ENCODE measurements around the gene KIR2DL4. TPM values are rescaled to one million over a fixed set of nuclear protein-coding genes. Genes with fewer than 3 reads are reported as not detected.
"Not testable (repeated sequence)": the region's sequence is repeated elsewhere in the genome, so short reads cannot be mapped to it uniquely, and the experiment has no call there.

Gene KIR2DL4
- total RNA-seq, 6 donors from 2014 or later, result 0.20 to 1.3 (median 0.46) TPM; not detected in 1

DNA sequence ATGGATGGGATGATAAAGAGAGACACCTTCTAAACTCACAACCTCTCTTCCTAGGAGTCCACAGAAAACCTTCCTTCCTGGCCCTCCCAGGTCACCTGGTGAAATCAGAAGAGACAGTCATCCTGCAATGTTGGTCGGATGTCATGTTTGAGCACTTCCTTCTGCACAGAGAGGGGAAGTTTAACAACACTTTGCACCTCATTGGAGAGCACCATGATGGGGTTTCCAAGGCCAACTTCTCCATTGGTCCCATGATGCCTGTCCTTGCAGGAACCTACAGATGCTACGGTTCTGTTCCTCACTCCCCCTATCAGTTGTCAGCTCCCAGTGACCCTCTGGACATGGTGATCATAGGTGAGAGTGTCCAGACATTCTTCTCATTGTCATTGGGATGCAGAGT is 34.1 kb downstream of the KIR2DL4 start:
- not testable (repeated sequence) for H3K4me3 ChIP-seq; DNase-seq; H3K27me3 ChIP-seq; H3K9me3 ChIP-seq; ATAC-seq (ENCODE audit: low FRiP score in 2 of 2); H3K27ac ChIP-seq; H3K36me3 ChIP-seq; H3K4me1 ChIP-seq
- WGBS, 2 donors, result 45 to 46% methylated on average over 2 of the region's 2 CpGs

DNA sequence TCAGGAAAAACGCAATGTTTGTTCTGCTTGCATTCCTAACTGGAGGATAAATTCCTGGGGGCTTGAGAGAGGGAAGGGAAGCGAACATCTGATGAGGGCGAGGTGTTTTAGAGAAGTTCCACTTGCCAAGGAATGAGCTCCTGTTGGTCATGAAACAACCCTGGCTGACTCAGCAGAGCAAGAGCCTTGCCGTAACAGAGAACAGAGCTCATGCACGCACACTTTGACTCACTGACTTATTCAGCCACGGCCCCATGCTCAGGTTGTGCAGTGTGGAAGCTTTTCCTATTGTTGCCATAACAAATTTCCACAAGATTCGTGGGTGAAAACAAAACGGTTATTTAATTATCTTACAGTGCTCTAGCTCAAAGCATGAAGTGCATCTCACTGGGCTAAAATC is 39.8 kb downstream of the KIR2DL4 start:
- not testable (repeated sequence) for H3K27ac ChIP-seq; H3K27me3 ChIP-seq; H3K4me3 ChIP-seq; DNase-seq; H3K4me1 ChIP-seq; H3K36me3 ChIP-seq; ATAC-seq (ENCODE audit: low FRiP score in 2 of 2); H3K9me3 ChIP-seq
- 71 to 72% methylated on average over 8 of the region's 8 CpGs for WGBS, 2 donors

DNA sequence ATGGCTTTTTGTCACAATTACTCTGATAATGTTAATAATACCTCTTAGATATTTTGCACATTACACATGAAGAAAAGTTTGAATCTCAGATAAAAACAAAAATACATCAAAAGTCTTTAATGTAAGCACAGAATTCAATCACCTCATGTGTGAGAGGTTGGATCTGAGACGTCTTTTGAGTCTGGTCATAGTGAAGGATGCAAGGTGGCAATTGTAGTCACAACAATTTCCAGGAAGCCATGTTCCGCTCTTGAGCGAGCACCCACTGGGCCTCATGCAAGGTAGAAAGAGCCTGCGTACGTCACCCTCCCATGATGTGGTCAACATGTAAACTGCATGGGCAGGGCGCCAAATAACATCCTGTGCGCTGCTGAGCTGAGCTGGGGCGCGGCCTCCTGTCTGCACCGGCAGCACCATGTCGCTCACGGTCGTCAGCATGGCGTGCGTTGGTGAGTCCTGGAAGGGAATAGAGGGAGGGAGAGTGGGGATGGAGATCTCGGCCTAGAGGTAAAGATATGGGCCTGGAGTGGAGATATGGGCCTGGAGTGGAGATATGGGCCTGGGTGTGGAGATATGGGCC is 46.7 kb downstream of the KIR2DL4 start, which contains the start of gene KIR3DL2:
Gene KIR3DL2 (plus strand): TSS at position 383 of the 580 bp plus-strand sequence. CDS start 33 bp downstream, at position 416.
- DNase-seq, result peak in 1 of 2 donors; percentile 36
- not testable (repeated sequence) for H3K9me3 ChIP-seq; H3K36me3 ChIP-seq; H3K27me3 ChIP-seq; H3K4me1 ChIP-seq; H3K4me3 ChIP-seq; H3K27ac ChIP-seq; ATAC-seq (ENCODE audit: low FRiP score in 2 of 2)
- 83 to 91% methylated on average over 16 of the region's 16 CpGs for WGBS, 2 donors

DNA sequence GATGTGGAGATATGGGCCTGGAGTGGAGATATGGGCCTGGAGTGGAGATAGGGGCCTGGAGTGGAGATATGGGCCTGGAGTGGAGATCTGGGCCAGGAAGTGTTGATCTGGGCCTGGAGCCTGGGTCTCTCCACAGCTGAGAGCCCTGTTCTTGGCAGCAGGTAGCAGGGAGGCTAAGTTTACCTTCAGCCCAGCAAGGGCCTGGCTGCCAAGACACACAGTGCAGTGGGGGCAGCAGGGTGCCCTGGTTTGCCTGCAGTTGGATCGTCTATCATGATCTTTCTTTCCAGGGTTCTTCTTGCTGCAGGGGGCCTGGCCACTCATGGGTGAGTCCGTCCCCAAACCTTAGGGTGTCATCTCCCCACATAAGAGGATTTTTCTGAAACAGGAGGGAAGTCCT is 47.5 kb downstream of the KIR2DL4 start:
- no peaks in the 10 kb centered on the region for H3K4me1 ChIP-seq
- no peak overlapping the region for H3K4me3 ChIP-seq
- no peaks in the 10 kb centered on the region for H3K27me3 ChIP-seq
- H3K9me3 ChIP-seq, result no peaks in the 10 kb centered on the region
- TF ChIP-seq POLR2A (IDR thresholded peaks at IDR 0.05) (no peak), EP300 (IDR thresholded peaks at IDR 0.05) (no peak), POLR2AphosphoS5 (IDR thresholded peaks at IDR 0.05) (no peak)
- TF ChIP-seq, protein P1, sequence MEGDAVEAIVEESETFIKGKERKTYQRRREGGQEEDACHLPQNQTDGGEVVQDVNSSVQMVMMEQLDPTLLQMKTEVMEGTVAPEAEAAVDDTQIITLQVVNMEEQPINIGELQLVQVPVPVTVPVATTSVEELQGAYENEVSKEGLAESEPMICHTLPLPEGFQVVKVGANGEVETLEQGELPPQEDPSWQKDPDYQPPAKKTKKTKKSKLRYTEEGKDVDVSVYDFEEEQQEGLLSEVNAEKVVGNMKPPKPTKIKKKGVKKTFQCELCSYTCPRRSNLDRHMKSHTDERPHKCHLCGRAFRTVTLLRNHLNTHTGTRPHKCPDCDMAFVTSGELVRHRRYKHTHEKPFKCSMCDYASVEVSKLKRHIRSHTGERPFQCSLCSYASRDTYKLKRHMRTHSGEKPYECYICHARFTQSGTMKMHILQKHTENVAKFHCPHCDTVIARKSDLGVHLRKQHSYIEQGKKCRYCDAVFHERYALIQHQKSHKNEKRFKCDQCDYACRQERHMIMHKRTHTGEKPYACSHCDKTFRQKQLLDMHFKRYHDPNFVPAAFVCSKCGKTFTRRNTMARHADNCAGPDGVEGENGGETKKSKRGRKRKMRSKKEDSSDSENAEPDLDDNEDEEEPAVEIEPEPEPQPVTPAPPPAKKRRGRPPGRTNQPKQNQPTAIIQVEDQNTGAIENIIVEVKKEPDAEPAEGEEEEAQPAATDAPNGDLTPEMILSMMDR (IDR thresholded peaks at IDR 0.05), result no peak
- peak in 1 of 2 donors; percentile 2 for DNase-seq
- no peak for ATAC-seq (ENCODE audit: low FRiP score in 2 of 2)
- no peaks in the 10 kb centered on the region for H3K36me3 ChIP-seq
- 25 to 49% methylated on average over 2 of the region's 2 CpGs for WGBS, 2 donors
- no peak overlapping the region for H3K27ac ChIP-seq

DNA sequence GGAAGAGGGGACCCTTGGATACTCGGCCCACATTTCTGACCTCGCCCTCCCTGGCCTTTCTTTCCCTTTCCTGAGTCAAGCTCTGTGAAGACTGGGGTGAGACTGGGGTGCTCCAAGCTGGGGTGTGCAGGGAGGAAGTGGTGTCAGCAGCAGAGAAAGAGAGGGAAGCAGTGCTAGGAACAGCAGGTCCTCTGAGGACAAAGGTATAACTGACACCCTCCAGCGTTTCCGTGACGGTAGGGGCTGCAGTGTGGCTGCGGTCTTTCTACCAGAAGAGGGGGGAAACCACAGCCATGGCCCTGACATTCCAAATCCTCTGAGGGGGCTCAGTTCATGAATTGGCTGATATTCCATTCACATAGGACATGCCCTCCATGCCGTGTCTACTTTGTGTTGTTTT is 47.9 kb downstream of the KIR2DL4 start:
- no peaks in the 10 kb centered on the region for H3K36me3 ChIP-seq
- H3K4me3 ChIP-seq, result no peak overlapping the region
- WGBS, 2 donors, result 61 to 71% methylated on average over 7 of the region's 7 CpGs
- TF ChIP-seq EP300 (IDR thresholded peaks at IDR 0.05) (no peak), POLR2A (IDR thresholded peaks at IDR 0.05) (no peak), POLR2AphosphoS5 (IDR thresholded peaks at IDR 0.05) (no peak)
- TF ChIP-seq, protein P1 (IDR thresholded peaks at IDR 0.05), result no peak
- no peak overlapping the region for H3K27ac ChIP-seq
- no peak for ATAC-seq (ENCODE audit: low FRiP score in 2 of 2)
- H3K27me3 ChIP-seq, result no peaks in the 10 kb centered on the region
- H3K4me1 ChIP-seq, result no peaks in the 10 kb centered on the region
- no peak for DNase-seq
- H3K9me3 ChIP-seq, result no peaks in the 10 kb centered on the region

DNA sequence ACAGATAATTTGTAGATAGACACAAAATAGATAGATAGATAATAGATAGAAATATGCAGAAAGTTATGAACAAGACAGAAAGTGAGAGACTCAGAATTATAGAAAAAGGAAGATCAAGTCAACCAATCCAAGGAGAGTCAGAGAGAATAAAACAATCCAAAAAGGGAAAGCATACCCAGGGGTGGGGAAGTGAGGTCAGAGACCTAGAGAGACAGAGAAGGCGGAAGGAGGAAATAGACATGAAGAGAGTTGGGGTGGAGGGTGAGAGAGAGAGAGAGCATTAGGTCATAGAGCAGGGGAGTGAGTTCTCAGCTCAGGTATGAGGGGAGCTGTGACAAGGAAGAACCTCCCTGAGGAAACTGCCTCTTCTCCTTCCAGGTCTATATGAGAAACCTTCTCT is 51.8 kb downstream of the KIR2DL4 start:
- ATAC-seq (ENCODE audit: low FRiP score in 2 of 2); H3K27me3 ChIP-seq; H3K9me3 ChIP-seq; H3K27ac ChIP-seq; H3K36me3 ChIP-seq; H3K4me1 ChIP-seq; H3K4me3 ChIP-seq; DNase-seq: not testable (repeated sequence)
- WGBS, 2 donors, result 54 to 60% methylated on average over 1 of the region's 1 CpG

DNA sequence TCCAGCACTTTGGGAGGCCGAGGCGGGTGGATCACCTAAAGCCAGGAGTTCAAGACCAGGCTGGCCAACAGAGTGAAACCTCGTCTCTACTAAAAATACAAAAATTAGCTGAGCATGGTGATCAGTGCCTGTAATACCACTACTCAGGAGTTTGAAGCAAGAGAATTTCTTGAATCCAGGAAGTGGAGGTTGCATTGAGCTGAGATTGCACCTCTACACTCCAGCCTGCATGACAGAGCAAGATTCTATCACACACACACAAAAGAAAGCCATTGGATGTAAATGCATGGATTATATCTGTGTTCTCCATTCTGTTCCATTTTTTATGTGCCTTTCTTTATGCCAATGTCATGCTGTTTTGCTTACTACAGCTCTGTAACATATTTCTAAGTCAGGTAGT is 55.1 kb downstream of the KIR2DL4 start:
- H3K9me3 ChIP-seq; H3K27ac ChIP-seq; H3K4me3 ChIP-seq; DNase-seq; ATAC-seq (ENCODE audit: low FRiP score in 2 of 2); H3K27me3 ChIP-seq; H3K4me1 ChIP-seq; H3K36me3 ChIP-seq: not testable (repeated sequence)
- WGBS, 2 donors, result 87 to 95% methylated on average over 3 of the region's 3 CpGs

DNA sequence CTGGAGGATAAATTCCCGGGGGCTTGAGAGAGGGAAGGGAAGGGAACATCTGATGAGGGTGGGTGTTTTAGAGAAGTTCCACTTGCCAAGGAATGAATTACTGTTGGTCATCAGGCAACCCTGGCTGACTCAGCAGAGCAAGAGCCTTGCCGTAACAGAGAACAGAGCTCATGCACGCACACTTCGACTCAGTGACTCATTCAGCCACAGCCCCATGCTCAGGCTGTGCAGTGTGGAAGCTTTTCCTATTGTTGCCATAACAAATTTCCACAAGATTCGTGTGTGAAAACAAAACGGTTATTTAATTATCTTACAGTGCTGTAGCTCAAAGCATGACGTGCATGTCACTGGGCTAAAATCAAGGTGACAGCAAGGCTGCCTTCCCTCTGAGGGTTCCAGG is 56.0 kb downstream of the KIR2DL4 start:
- not testable (repeated sequence) for ATAC-seq (ENCODE audit: low FRiP score in 2 of 2); H3K27me3 ChIP-seq
- WGBS, 2 donors, result 60 to 67% methylated on average over 7 of the region's 7 CpGs

DNA sequence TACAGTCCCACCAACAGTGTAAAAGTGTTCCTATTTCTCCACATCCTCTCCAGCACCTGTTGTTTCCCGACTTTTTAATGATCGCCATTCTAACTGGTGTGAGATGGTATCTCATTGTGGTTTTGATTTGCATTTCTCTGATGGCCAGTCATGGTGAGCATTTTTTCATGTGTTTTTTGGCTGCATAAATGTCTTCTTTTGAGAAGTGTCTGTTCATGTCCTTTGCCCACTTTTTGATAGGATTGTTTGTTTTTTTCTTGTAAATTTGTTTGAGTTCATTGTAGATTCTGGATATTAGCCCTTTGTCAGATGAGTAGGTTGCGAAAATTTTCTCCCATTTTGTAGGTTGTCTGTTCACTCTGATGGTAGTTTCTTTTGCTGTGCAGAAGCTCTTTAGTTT is 60.0 kb downstream of the KIR2DL4 start:
- 67% methylated on average over 2 of the region's 3 CpGs; no CpG with 5 or more reads in 1 of the 2 donors for WGBS, 2 donors
- ATAC-seq (ENCODE audit: low FRiP score in 2 of 2); H3K27me3 ChIP-seq; H3K27ac ChIP-seq; H3K4me3 ChIP-seq; H3K36me3 ChIP-seq; DNase-seq; H3K9me3 ChIP-seq; H3K4me1 ChIP-seq: not testable (repeated sequence)

More for the DNA sequence above, 56.0 kb downstream of the KIR2DL4 start:
- not testable (repeated sequence) for H3K9me3 ChIP-seq, H3K4me1 ChIP-seq, H3K4me3 ChIP-seq, H3K27ac ChIP-seq, H3K36me3 ChIP-seq
- DNase-seq, result peak in 1 of 2 donors; percentile 42
